HG02623 (cell line): Measurements from ENCODE around the gene ZNF770.
"Not testable (repeated sequence)": the region's sequence is repeated elsewhere in the genome, so short reads cannot be mapped to it uniquely, and the experiment has no call there.

Source experiments
- ATAC-seq: cut with Tn5 transposase; IDR thresholded peaks from one replicate; pipeline ENCODE4 v1.9.1; 2021; ENCODE audit warnings: moderate library complexity; ENCODE audit not compliant: unreplicated experiment

ZNF770 gene

DNA sequence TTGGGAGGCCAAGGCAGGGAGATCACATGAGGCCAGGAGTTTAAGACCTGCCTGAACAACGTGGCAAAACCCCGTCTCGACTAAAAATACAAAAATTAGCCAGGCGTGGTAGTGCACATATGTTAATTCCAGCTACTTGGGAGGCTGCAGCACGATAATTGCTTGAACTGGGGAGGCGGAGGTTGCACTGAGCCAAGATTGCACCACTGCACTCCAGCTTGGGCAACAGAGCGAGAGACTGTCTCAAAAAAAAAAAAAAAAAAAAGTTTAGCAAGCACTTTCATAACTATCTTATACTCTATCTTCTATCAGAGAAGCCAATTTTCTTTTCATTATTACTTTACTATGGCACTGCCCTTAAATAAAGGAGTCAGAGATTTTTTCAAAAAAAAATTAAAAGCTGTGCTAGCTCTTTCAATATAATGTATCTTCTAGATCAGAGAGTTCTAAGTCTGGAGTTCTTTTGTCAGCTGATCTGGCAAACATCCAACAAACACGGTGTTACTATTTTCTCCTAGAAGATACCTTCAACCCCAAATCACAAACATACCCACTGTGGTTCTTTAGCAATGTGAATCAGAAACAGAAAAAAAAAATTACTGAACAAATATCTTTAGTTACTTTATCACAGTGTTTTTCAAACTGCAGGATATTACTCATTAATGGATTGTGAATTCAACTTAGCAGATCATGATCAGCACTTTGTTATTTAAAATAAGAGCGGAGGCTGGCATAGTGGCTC, 3.0 kb downstream of the ZNF770 start:
- ATAC-seq = no peak

DNA sequence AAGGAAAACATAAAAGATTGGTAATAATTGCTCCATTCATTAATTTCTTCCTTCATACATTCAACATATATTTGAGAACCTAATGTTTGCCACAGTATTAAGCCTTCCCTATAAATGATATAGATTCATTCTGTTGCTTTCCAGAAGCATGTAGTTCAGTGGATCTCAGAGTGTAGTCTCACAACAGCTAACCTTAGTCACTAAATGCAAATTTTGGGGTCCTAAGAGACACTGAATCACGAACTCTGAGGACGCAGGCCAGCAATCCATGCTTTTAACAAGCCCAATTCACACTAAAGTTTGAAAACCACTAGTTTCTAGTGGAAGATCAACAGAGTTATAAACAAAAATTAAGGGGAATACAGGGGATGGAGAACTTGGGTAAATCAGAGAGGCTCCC, 11.3 kb downstream of the ZNF770 start:
- no peak for ATAC-seq

DNA sequence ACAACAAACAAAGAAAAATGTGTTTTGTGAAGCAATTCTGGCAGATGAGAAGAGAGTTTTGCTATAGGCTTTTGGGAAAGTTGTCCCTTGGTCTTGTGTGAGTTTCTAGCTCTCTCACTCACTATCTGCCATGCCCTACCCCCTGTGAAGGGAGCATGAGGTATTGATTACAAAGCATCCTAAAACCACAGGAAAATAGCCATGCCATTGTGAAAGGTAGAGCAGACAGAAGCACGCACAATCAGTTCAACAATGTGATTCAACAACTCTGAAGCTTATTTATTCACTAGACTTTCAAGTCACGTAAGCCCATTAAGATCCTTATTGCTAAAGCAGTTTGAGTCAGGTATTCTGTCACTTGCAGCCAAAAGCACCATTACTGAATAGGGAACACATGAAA, 12.0 kb downstream of the ZNF770 start:
- no peak for ATAC-seq

DNA sequence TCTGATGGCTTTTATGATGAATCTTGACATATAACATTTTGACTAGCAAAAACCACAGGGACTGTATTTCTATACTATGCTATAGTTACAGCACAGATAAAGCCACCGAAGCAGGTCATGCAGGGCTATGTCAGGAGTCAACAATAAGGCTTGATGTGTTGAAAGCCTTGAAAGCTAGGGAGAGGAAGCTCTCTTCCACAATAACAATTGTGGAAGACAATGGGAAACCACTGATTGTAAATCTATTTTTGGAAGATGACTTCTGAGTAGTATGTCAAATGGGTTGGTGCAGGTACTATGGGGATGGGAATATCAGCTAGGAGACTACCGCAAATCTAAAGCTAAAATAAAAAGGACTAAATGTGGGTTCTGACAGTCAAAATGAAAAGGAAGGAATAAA, 14.6 kb downstream of the ZNF770 start:
- ATAC-seq = no peak

DNA sequence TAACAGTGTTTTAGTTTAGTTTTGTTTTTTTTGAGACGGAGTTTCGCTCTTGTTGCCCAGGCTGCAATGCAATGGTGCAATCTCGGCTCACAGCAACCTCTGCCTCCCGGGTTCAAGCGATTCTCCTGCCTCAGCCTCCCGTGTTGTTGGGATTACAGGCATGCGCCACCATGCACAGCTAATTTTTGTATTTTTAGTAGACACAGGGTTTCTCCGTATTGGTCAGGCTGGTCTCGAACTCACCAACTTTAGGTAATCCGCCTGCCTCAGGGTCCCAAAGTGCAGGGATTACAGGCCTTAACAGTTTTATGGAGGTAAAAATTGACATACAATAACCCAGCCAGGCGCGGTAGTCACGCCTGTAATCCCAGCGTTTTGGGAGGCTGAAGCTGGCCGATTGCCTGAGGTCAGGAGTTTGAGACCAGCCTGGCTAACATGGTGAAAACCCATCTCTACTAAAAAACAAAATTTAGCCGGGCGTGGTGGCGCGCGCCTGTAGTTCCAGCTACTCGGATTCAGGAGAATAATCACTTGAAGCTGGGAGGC, 17.9 kb downstream of the ZNF770 start:
- not testable (repeated sequence) for ATAC-seq

DNA sequence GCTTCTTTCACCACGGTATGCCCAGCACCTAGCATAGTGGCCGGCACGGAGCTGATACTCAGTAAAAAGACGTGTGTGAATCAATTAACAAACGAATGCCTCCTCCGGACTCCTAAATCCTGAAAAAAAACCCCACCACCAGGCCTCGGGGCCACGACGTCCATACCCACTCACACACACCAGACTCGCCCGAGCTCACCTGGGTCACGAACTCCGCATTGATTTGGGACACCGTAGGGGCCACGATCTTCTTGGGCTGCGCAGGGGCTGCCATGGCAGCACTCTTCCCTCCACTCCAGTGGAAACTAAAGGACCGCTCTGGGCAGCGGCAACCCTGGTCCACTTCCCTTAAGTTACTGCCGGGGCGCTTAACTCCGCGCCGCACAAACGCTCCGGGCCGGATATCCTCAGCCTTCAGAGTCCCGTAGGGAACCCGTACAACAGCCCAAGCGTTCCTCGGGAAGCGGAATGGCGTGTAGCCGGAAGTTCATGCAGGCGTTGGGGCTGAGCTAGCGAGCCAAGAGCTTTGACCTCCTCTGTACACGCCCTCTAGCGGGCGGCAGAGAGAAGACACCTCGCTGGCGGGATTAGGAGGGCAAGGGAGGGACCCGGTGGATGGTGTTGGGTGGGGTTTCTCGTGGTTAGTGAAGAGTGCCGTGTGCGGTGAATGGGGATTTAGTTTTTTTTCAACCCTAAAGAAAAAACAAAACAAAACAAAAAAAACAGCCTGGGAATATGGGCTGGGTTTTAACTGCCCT, 18.6 kb downstream of the ZNF770 start, which contains the start of gene AQR:
Gene AQR, minus strand, starts transcription at position 403 of the 758 bp plus-strand sequence. Its CDS starts 129 bp downstream, at position 274.
- peak; percentile 100 for ATAC-seq

DNA sequence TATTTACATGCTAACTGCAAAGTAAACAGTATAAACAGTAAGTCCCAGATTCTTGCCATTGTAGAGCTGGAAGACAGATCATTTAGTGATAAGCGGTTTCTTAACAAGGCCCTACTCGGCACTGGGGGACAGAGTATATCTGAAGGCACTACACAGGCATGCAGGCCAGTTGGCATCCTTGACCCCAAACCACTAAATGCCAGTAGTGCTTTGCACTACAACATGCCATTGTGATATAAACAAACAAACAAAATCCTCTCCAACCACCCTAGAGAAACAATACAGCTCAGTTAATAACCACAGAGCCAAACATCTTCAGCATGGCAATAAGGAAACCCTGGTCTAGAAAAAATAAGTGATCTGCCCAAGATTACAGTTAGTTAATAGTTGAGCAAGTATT, 23.8 kb downstream of the ZNF770 start:
- ATAC-seq = no peak

DNA sequence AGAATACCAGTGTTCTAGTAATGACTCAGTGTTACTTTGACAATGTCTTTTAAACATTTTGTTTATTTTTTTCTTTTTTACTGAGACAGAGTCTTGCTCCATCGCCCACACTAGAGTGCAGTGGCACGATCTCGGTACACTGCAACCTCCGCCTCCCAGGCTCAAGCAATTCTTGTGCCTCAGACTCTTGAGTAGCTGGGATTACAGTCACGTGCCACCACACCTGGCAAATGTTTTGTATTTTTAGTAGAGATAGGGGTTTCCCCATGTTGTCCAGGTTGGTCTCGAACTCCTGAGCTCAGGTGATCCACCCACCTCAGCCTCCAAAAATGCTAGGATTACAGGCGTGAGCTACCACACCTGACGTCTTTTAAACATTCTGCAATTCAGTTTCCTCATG, 34.2 kb downstream of the ZNF770 start:
- no peak for ATAC-seq

DNA sequence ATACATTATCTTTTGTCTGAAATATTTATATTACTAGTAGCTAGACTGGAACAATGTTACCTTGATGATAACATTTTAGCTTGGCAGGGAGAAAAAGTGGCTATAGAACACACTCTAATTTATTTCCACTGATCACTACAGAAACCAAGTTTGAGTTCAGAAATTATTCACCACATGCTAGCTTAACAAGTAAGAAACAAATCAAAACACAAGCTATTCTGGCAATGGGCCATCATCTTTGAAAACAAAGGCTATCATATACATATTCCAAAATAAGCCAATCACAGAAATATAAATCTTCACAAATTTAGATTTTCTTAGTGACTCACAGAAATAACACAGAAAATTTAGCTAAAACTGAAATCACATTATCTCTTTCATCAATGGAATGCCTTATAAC, 35.6 kb downstream of the ZNF770 start:
- no peak for ATAC-seq

DNA sequence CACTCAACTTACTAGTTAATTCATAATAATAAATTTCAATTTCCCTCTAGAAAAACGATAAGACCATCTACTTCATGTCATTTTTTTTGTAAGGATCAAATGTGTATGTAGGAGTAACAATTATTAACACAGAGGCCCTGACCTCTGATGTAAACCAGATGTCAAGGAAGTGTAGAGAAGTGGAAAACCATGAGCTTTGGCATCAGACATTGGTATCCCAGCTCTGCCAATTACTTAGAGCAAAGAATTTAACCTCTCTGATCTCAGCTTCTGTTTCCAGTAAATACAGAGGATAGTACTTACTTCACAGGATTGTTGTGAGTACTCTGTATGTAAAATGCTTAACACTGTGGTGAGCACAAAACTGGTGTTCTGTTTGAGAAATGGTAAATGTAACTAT, 36.1 kb downstream of the ZNF770 start:
- no peak for ATAC-seq

DNA sequence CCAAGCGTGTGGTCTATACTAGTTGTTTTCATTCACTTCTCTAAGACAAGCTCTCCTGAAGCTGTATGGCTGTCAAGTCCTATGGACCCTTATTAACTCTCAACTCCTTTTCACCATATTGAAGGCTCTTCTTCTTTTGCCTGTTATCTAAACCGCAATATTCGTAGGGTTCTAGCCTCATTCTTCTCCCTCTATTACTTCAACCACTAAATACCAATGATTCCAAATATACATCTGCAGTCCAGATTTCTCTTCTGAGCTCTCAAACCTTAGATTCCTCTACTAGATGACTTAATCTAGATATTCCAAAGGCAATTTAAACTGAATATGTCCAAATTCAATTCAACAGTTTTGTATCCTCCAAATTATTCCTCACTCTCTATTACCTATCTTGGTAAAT, 43.2 kb downstream of the ZNF770 start:
- no peak for ATAC-seq

DNA sequence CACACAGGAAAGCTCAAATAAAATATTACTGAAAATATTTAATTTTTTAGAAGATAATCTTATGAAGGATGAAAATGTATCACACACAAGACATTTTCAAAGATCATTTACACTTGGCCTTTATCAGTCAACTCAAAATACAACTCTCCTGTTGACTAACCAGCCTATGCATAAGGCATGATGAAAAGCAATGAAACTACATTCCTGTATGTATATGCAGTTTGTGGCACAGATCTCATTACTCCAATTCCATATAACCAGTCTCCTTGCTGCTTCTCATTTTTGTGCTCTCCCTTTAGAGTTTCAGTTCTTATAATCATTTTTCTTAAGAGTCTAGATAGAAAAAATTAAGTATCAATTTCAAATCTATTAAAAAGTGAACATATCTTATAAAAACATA, 44.4 kb downstream of the ZNF770 start:
- ATAC-seq = no peak

DNA sequence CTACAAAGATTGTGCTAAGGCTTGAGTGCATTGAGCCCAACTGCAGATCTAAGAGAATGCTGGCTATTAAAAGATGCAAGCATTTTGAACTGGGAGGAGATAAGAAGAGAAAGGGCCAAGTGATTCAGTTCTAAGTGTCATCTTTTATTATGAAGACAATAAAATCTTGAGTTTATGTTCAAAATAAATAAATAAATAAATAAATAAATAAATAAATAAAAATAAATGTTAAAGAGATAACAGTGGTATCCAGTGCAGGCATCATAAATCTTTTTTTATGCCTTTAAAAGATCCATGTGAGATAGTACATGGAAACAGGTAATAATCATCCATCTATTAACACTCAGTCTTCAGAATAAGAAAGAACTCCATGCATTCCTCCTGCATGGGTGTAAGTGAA, 44.8 kb downstream of the ZNF770 start:
- ATAC-seq = not testable (repeated sequence)

DNA sequence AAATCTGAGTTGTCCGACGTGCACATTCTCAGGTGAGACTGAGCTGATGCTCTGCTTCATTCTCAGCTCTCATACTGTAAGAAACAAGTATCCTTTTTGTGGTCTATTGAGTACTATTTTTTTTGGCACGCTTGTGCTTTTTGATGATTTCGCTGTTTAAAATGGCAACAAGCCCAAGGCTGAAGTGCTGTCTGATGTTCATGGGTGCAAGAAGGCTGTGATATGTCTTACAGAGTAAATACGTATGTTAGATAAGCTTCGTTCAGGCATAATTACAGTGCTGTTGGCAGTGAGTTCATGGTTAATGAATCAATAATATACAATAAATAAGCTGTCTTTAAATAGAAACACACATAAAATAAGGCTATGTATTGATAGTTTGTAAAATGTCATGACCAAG, 45.7 kb downstream of the ZNF770 start:
- ATAC-seq = no peak

DNA sequence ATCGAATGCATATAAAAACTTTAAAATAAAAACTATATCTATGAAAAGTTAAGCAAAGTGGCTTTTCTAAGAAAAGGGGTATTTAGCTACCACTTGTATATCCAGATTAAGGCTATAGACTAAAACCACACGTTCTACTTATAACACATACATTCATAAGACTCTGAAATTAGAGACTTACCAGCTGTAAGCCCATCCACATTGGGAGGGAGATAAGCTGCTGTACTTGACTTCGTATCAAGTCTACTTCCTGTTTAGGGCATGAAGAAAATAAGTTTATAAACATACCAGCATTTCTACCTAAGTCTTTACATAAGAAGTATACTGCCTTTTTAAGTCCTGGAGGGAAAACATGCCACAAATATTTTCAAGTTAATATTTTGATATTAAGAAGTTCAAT, 46.3 kb downstream of the ZNF770 start:
- no peak for ATAC-seq

DNA sequence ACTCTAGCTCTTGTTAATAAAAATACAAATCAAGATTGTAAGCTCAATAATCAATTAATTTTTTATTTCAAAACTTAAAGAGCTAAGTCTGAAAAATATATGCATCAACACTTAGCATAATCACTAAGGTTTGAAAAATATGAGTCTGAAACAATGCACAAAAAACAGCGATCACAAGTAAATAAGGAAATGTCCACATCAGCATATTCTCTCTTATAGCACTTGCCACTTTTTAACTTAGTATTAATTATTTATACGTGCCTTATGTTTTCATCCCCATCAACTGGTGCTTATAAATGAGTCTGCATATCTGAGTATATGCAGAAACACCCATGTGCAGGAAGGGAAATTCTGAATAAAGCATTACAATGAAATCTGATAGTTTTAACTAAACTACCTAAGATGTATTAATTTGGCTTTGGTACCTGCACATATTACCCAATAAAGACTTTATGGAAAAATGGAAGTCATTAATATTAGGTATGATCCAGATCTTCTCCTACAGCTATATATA, 46.8 kb downstream of the ZNF770 start:
- ATAC-seq = no peak

DNA sequence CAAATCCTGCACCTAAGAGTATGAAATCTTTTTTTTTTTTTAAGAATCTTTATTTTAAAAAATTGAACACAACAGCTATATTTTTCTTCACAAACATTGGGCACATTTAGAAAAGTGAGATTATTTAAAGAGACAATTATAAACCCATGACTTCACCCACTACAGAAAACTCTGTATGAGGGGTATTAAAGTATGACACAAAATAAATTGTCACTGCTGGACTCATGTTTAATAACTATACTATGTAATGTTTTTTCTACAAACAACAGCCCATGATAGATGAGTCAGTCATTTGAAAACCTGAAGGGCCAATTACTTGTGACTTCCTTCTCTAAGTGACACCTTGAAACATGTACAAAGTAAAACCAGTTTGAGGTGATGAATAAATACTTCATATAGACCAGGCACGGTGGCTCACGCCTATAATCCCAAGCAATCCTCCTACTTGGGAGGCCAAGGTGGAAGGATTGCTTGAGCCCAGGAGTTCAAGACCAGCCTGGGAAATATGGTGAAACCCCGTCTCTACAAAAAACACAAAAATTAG, 54.6 kb downstream of the ZNF770 start:
- ATAC-seq = no peak

DNA sequence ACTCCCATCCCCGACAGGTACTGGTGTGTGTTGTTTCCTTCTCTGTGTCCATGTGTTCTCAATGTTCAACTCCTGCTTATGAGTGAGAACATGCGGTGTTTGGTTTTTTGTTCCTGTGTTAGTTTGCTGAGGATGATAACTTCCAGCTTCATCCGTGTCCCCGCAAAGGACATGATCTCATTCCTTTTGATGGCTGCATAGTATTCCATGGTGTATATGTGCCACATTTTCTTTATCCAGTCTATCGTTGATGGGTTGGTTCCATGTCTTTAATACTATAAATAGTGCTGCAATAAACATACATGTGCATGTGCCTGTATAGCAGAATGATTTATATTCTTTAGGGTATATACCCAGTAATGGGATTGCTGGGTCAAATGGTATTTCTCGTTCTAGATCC, 59.7 kb downstream of the ZNF770 start:
- ATAC-seq = not testable (repeated sequence)
